CD1c-positive myeloid dendritic cell (primary cell): ENCODE results near the gene PRRX2.

ENCODE experiments used
- DNase-seq: peaks from one replicate; pipeline ENCODE4 v3.0.0-alpha.2; 2016; ENCODE audit errors: extremely low spot score

The PRRX2 gene

DNA sequence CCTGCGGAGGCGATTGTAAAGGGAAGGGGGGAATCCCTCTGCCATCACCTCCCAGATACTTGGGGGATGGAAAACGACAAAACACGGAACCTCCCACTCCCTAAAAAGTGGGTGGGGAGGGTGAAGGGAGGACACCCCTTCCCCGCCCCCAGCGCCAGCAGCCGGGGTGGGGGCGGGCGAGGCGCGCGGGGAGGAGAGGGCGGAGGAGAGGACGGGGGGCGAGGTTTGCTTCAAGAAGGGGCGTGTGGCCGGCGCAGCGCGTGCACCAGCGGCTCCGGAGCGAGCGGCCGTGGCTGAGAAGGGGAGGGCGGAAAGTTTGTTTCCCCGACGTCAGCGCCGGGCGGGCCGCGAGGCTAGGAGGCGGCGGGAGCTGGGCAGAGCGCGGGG, at the start of gene PRRX2:
TSS of gene PRRX2 (plus strand) at position 259 of the 387 bp plus-strand sequence. CDS start 221 bp downstream, outside the sequence.
- DNase-seq: peak; percentile 34

GRCh38 chr9:129617167-129617566, 48.3 kb upstream of the PRRX2 start:
- peak; percentile 31 for DNase-seq

DNA sequence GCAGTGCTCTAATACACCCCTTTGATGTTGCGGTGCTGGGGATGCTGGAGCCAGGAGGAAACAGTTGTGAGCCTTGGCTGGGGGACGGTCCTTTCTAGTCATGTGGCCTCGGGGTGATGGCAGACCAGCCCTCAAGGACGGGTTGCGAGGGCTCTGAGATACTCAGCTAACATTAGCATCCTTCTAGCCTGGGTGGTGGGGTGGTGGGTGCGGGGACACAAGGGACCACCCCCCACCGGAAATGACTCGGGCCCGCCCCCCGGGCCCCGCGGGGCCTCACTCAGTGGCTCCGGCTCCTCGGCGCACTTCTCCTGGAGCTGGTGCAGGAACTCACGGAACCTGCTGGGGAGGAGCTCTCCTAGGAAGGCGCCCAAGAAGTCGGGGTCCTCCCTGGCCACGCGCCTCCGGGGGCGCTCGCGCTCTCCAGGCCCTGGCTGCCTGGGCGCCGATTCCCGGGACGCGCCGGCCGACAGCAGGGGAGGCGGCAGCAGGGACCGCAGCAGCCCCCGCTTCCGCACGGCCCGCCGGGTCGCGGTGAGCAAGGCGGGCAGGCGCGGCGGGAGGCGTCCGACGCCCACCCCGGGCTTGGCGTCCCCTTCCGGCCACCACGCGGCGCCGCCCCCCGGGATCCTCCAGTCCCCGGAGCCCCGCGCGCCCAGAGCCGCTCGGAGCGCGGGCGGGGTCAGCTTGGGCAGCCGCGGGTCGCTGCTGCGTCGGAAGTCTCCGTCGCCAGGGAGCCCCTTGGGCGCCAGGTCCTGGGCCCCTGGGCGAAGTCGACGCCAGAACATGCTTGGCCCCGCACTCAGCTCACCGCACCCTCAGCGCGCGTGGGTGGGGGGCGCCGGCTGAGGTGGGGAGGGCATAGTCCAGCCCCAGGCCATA, 45.4 kb upstream of the PRRX2 start:
- peak; percentile 69 for DNase-seq

DNA sequence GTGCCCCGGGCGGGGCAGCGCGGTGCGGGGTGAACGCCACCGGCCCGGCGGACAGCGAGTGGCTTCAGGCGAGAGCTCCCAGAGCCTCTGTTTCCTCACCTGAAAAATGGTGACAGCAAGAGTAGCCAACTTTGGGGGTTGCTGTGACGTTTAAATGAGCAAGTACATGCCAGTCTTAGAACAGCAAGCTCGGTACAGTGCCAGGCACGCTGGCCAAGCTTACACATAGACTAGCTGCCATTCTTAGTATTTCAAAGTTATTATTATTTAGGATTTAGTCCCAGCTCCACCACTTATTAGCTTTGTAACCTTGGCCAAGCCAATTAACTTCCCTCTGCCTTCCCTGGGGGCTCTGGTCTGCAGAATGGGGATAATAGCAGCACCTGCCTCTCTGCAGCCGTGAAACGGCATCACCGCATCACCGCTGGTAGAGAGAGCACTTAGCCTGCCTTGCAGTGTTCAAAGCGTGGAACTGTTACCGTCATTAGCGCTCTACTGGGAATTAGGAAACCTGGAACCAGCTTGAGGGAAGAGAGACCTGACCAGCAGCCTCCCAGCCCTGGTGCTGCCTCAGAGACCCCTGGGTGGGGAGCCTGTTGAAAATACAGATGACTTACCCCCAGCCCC, 44.7 kb upstream of the PRRX2 start, which contains the start of gene C9orf50:
TSS of gene C9orf50 (minus strand) at position 433 of the 627 bp plus-strand sequence. CDS start 527 bp downstream, outside the sequence.
- DNase-seq: no peak

DNA sequence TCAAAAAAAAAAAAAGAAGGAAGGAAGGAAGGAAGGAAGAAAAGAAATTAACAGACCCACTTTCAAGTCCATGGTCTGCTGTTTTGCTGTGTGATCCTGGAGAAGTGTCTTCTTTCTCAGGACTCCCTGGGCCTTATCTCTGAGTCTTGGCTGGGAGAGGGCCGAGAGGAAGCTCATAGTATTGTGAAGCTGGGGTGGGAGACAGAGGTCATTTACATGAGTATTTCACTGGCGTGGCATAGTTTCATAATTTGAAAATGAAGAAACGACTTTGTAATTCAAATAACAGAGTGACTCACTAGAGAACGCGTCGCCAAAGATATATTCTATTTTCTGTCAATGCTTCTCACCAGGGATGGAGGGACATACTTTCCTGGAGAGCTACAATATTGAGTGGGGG, 42.1 kb upstream of the PRRX2 start:
- DNase-seq: peak; percentile 74

GRCh38 chr9:129624168-129624759, 41.2 kb upstream of the PRRX2 start:
- peak; percentile 72 for DNase-seq

- DNase-seq: peak; percentile 90
These were observed 40.5 kb upstream of the PRRX2 start for GRCh38 chr9:129624947-129625346.

- peak; percentile 94 for DNase-seq
These were observed 39.3 kb upstream of the PRRX2 start, which contains the start of gene NTMT1 for GRCh38 chr9:129626079-129626624. TSS of gene NTMT1 (plus strand) at chr9:129626163. CDS start at chr9:129632704, 6,541 bp downstream.

- peak; percentile 41 for DNase-seq
These were observed 38.7 kb upstream of the PRRX2 start for GRCh38 chr9:129626625-129627284.

GRCh38 chr9:129627556-129628440, 37.6 kb upstream of the PRRX2 start:
- no peak for DNase-seq

DNA sequence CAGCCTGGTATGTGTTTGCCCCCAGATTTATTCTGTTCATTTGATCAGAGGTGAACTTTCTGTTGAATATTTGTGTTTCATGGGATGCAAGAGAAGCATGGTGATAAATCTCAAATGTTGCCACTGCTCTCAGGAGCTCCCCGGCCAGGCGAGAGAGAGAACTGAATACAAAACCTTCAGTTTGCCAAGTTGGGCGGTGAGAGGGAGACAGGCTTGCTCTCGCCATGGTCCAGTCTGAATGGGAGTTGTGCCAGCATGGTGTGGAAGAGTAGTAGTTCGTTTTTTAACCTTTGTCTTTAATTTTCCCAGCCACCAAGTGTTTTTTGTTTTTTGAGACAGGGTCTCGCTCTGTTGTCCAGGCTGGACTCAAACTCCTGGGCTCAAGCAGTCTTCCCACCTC, 36.7 kb upstream of the PRRX2 start:
- no peak for DNase-seq

DNA sequence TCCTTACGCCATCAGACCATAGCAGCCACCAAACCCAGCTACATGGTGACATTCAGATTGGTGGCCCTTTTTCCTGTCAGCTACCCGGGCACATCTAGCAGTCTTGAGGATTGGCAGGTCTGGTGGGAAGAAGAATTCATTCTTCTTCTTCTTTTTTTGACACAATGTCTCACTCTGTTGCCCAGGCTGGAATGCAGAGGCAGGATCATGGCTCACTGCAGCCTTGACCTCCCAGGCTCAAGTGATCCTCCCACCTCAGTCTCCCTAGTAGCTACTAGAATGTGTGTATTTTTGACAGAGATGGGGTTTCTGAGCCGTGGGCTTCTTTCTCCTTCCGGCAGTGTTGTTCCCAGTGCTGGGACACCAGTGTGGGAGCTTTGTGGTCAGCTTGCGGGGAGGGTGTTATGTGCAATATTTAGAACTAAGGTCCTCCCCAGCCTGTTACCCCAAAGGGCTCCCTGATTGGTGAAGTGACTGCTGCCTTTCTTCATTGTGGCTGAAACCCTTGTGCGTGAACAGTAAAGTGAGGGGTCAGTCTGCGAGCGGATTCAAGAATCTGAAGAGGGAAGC, 36.1 kb upstream of the PRRX2 start:
- peak; percentile 26 for DNase-seq

GRCh38 chr9:129630967-129631673, 34.3 kb upstream of the PRRX2 start:
- DNase-seq: peak; percentile 49

GRCh38 chr9:129631674-129632129, 33.7 kb upstream of the PRRX2 start:
- no peak for DNase-seq

DNA sequence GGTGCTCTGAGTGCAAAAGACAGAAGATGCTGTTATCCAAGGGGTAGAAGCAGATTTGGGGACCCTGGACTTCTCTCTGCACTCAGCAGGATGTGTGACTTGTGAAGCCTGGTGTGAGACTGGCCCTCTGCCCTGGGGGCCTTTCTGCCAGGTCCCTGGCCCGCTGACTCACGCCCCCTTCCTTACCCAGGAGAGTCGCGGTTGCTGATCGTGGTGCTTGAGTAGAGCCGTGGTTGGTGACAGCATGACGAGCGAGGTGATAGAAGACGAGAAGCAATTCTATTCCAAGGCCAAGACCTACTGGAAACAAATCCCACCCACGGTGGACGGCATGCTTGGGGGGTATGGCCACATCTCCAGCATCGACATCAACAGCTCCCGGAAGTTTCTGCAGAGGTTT, 33.0 kb upstream of the PRRX2 start:
- no peak for DNase-seq

- no peak for DNase-seq
These were observed 32.2 kb upstream of the PRRX2 start for GRCh38 chr9:129633207-129633606.

DNA sequence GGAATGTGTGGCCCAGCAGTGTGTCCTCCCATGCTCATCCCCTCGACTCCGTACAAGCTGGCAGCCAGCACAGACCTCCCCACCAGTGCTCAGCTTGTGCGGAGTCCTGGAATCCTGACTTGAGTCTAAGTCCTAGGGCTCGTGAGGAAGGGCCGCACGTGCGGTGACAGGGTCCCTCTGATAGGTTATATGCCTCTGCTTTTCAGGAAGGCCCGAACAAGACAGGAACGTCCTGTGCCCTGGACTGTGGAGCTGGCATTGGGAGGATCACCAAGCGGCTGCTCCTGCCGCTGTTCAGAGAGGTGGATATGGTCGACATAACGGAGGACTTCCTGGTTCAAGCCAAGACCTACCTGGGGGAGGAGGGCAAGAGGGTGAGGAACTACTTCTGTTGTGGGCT, 31.6 kb upstream of the PRRX2 start:
- DNase-seq: no peak

GRCh38 chr9:129635099-129636065, 30.1 kb upstream of the PRRX2 start:
- peak; percentile 29 for DNase-seq
